B cell (primary cell): Measurements from ENCODE around the gene DHX15.

Experiments
- EZH2 ChIP-seq: IDR thresholded peaks from 2 replicates; pipeline ENCODE4 v1.6.1; 2012; ENCODE audit warnings: borderline replicate concordance, low read depth, mild to moderate bottlenecking, moderate library complexity, low read length; ENCODE audit not compliant: insufficient read depth, poor library complexity, severe bottlenecking
- TF ChIP-seq, protein P1 (sequence below): fragments of 200-600 bp; IDR thresholded peaks from one replicate; pipeline ENCODE4 v1.8.0; 2022; ENCODE audit warnings: antibody characterized with exemption, mild to moderate bottlenecking

DNA sequence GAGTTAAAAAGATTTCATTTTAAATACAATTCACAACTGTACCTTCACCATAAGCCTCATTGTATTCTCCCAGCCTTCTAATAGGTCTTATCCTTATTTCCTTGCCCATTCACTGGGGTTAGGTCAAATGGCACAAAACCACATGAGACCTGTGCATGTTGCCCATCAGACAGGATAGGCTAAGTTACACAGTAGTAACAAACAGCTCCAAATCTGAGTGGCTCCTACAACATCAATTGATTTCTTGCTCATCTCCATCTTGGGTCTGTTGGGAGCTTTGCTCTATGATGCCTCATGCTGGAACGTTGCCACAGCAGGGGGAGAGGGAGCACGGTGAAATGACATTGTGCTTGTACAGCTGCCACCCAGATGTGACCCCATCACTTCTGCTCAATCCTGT, 70.6 kb downstream of the DHX15 start:
- TF ChIP-seq, protein P1, sequence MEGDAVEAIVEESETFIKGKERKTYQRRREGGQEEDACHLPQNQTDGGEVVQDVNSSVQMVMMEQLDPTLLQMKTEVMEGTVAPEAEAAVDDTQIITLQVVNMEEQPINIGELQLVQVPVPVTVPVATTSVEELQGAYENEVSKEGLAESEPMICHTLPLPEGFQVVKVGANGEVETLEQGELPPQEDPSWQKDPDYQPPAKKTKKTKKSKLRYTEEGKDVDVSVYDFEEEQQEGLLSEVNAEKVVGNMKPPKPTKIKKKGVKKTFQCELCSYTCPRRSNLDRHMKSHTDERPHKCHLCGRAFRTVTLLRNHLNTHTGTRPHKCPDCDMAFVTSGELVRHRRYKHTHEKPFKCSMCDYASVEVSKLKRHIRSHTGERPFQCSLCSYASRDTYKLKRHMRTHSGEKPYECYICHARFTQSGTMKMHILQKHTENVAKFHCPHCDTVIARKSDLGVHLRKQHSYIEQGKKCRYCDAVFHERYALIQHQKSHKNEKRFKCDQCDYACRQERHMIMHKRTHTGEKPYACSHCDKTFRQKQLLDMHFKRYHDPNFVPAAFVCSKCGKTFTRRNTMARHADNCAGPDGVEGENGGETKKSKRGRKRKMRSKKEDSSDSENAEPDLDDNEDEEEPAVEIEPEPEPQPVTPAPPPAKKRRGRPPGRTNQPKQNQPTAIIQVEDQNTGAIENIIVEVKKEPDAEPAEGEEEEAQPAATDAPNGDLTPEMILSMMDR, result no peak
- TF ChIP-seq EZH2, result no peak
